B cell (primary cell): ENCODE measurements around the gene HMGCL. TPM values are rescaled to one million over a fixed set of nuclear protein-coding genes. Genes with fewer than 3 reads are reported as not detected.

Experiments
- ATAC-seq: fragments of 200-7000 bp; cut with Tn5 transposase; one replicate; pipeline ENCODE4 v1.10.0; 2021; ENCODE audit warnings: low read depth, mild to moderate bottlenecking, moderate number of reproducible peaks, moderate library complexity
- CTCF ChIA-PET: fragments of 350-600 bp; sonication (Branson Sonifier 250); formaldehyde crosslinking; loops from one replicate; lab custom pipeline; 2021; ENCODE audit warnings: antibody characterized with exemption, inconsistent platforms; lab: Charles Lee
- POLR2A ChIA-PET: fragments of 350-600 bp; sonication (Branson Sonifier 250); formaldehyde crosslinking; loops from one replicate; lab custom pipeline; 2021; ENCODE audit warnings: antibody characterized with exemption; lab: Charles Lee
- DNase-seq: peaks from one replicate; pipeline ENCODE4 v3.0.0; 2013
- H2AFZ ChIP-seq: 2 replicates; pipeline ENCODE4 v1.6.1; 2012; ENCODE audit warnings: mild to moderate bottlenecking, low read depth, low read length; ENCODE audit not compliant: insufficient read depth, poor library complexity, severe bottlenecking
- H3K27ac ChIP-seq, 2 donors: 1 replicate in 1 of 2; 2 replicates in 1 of 2; pipeline ENCODE4 v1.5.1; 2012 to 2013; ENCODE audit warnings: low read length in 2 of 2, mild to moderate bottlenecking in 2 of 2, moderate library complexity in 1 of 2
- H3K27me3 ChIP-seq, 4 experiments: fragments of 200-600 bp in 1 of 4; sonication (generic) in 1 of 4; replicated peaks in 1 of 4; 1 replicate in 2 of 4; 2 replicates in 2 of 4; pipeline versions ENCODE4 v1.6.1 to v1.7.0; 2013 to 2016; ENCODE audit warnings: low read length in 3 of 4, mild to moderate bottlenecking in 2 of 4, mixed read lengths in 1 of 4, moderate library complexity in 1 of 4; ENCODE audit not compliant: insufficient read depth in 4 of 4, control insufficient read depth in 3 of 4; ENCODE audit errors: control extremely low read depth in 1 of 4
- H3K36me3 ChIP-seq, 2 experiments: replicated peaks in 1 of 2; 1 replicate in 1 of 2; 2 replicates in 1 of 2; pipeline versions ENCODE4 v1.6.1 to v1.7.1; 2013; ENCODE audit warnings: low read length in 1 of 2; ENCODE audit not compliant: insufficient read depth in 2 of 2, control insufficient read depth in 1 of 2; ENCODE audit errors: control extremely low read depth in 1 of 2, extremely low read depth in 1 of 2
- H3K4me1 ChIP-seq, 2 donors: fragments of 200-600 bp in 1 of 2; sonication (generic) in 1 of 2; 1 replicate in 1 of 2; 2 replicates in 1 of 2; pipeline versions ENCODE4 v1.5.1 to v1.6.1; 2013 to 2017; ENCODE audit warnings: low read length in 2 of 2; ENCODE audit not compliant: control insufficient read depth in 2 of 2, insufficient read depth in 2 of 2
- H3K4me2 ChIP-seq: replicated peaks from 2 replicates; pipeline ENCODE3; 2012; ENCODE audit warnings: mild to moderate bottlenecking, low read depth, low read length; ENCODE audit not compliant: poor library complexity, severe bottlenecking
- H3K4me3 ChIP-seq, 5 experiments: fragments of 200-600 bp in 1 of 5; sonication (generic) in 1 of 5; 1 replicate in 3 of 5; 2 replicates in 2 of 5; pipeline versions ENCODE4 v1.5.1 to v1.7.0; 2011 to 2016; ENCODE audit warnings: low read length in 4 of 5, mild to moderate bottlenecking in 4 of 5, low read depth in 2 of 5, control low read depth in 1 of 5, moderate library complexity in 1 of 5; ENCODE audit not compliant: insufficient read depth in 1 of 5; ENCODE audit errors: control extremely low read depth in 1 of 5, extremely low read depth in 1 of 5
- H3K79me2 ChIP-seq: fragments of 200-600 bp; sonication (generic); one replicate; pipeline ENCODE4 v1.6.0; 2016; ENCODE audit warnings: low read length; ENCODE audit not compliant: control insufficient read depth, insufficient read depth
- H3K9ac ChIP-seq: fragments of 200-600 bp; sonication (generic); 2 replicates; pipeline ENCODE4 v1.6.1; 2017; ENCODE audit warnings: mild to moderate bottlenecking, low read length, moderate library complexity
- H3K9me3 ChIP-seq, 3 donors: one replicate each; pipeline versions ENCODE4 v1.6.1 to v1.7.1; 2013; ENCODE audit warnings: low read length in 2 of 3; ENCODE audit not compliant: control insufficient read depth in 2 of 3, insufficient read depth in 1 of 3; ENCODE audit errors: control extremely low read depth in 1 of 3
- H4K20me1 ChIP-seq: 2 replicates; pipeline ENCODE4 v1.6.0; 2012; ENCODE audit warnings: mild to moderate bottlenecking, low read length; ENCODE audit not compliant: insufficient read depth, control insufficient read depth, poor library complexity, severe bottlenecking
- H3K27ac Mint-ChIP-seq: one replicate; pipeline ENCODE4 v1.8.0; 2021; ENCODE audit warnings: mixed read lengths
- H3K27me3 Mint-ChIP-seq: one replicate; pipeline ENCODE4 v1.8.0; 2021; ENCODE audit warnings: mixed read lengths
- H3K4me1 Mint-ChIP-seq: one replicate; pipeline ENCODE4 v1.8.0; 2021; ENCODE audit warnings: mixed read lengths
- H3K4me3 Mint-ChIP-seq: one replicate; pipeline ENCODE4 v1.8.0; 2021; ENCODE audit warnings: mixed read lengths
- H3K9me3 Mint-ChIP-seq: one replicate; pipeline ENCODE4 v1.8.0; 2022; ENCODE audit warnings: mixed read lengths; ENCODE audit not compliant: insufficient read depth
- CTCF ChIP-seq: fragments of 200-600 bp; IDR thresholded peaks from one replicate; pipeline ENCODE4 v1.8.0; 2022; ENCODE audit warnings: antibody characterized with exemption, mild to moderate bottlenecking
- EZH2 ChIP-seq: IDR thresholded peaks from 2 replicates; pipeline ENCODE4 v1.6.1; 2012; ENCODE audit warnings: borderline replicate concordance, low read depth, mild to moderate bottlenecking, moderate library complexity, low read length; ENCODE audit not compliant: insufficient read depth, poor library complexity, severe bottlenecking
- WGBS: methylation state at CpG from one replicate; pipeline ENCODE4 v1.1.5; 2013; ENCODE audit warnings: missing lambda C conversion rate; ENCODE audit not compliant: insufficient coverage; 5-methylcytosine and 5-hydroxymethylcytosine counted together
- intact Hi-C: fragments of 100-400 bp; cut with micrococcal nuclease; formaldehyde crosslinking; loops from one replicate; pipeline ENCODE4 v1.10.0; 2022
- polyA plus RNA-seq: library from polyadenylated mRNA; depleted of rRNA; stranded (reverse); fragments of >200 nt; gene quantifications from 2 replicates; pipeline ENCODE4 v1.2.3, GENCODE V29; 2012
- total RNA-seq, 2 donors: library from RNA; stranded (reverse); fragments of 120-200 nt in 1 of 2; gene quantifications; 1 replicate in 1 of 2; 2 replicates in 1 of 2; pipeline versions ENCODE4 v1.2.3 to v1.2.4, GENCODE V29; 2013 to 2022

Gene HMGCL
- total and polyA plus RNA-seq, 2 donors (not counting 1 experiment from before 2014, with no cell fraction given): 18.5 to 35.9 TPM

- no peak overlapping the region for H3K4me3 ChIP-seq
- peaks cover 35% of the 10 kb centered on the region for H4K20me1 ChIP-seq
- TF ChIP-seq CTCF (no peak), EZH2 (no peak)
- H3K79me2 ChIP-seq: peaks cover 24% of the 10 kb centered on the region
- no peak overlapping the region for H3K27ac Mint-ChIP-seq
- H3K27me3 Mint-ChIP-seq: no peaks in the 10 kb centered on the region
- H3K4me3 Mint-ChIP-seq: no peak overlapping the region
- no peak overlapping the region for H3K4me2 ChIP-seq
- H3K27ac ChIP-seq: no peak overlapping the region
- CTCF ChIA-PET: no interaction called here
- no peaks in the 10 kb centered on the region for H3K9me3 ChIP-seq
- H3K9ac ChIP-seq: no peak overlapping the region
- peaks cover 3% of the 10 kb centered on the region for H3K4me1 Mint-ChIP-seq
- no peaks in the 10 kb centered on the region for H3K4me1 ChIP-seq
- whole genome bisulfite sequencing: 100% methylated on average over 4 of the region's 4 CpGs
- no peak overlapping the region for H2AFZ ChIP-seq
- POLR2A ChIA-PET: no interaction called here
- H3K9me3 Mint-ChIP-seq: no peaks in the 10 kb centered on the region
- ATAC-seq (no peak), DNase-seq (no peak)
- peaks cover 8 to 82% of the 10 kb centered on the region in 2 experiments for H3K36me3 ChIP-seq
- intact Hi-C loops: no loop called here
- no peaks in the 10 kb centered on the region for H3K27me3 ChIP-seq
Measured at GRCh38 chr1:23759277-23759676, 66.0 kb downstream of the HMGCL start.

GRCh38 chr1:23757812-23758211, 67.4 kb downstream of the HMGCL start:
- H3K4me1 ChIP-seq: no peaks in the 10 kb centered on the region
- H3K9me3 Mint-ChIP-seq: no peaks in the 10 kb centered on the region
- no peak for ATAC-seq
- H3K27me3 ChIP-seq: no peaks in the 10 kb centered on the region
- peaks cover 8 to 92% of the 10 kb centered on the region in 2 experiments for H3K36me3 ChIP-seq
- H3K9ac ChIP-seq: no peak overlapping the region
- H2AFZ ChIP-seq: no peak overlapping the region
- no peak overlapping the region for H3K4me3 ChIP-seq
- intact Hi-C loops: no loop called here
- no peaks in the 10 kb centered on the region for H3K27me3 Mint-ChIP-seq
- TF ChIP-seq CTCF (no peak), EZH2 (no peak)
- peaks cover 37% of the 10 kb centered on the region for H3K79me2 ChIP-seq
- peaks cover 3% of the 10 kb centered on the region for H3K4me1 Mint-ChIP-seq
- no peaks in the 10 kb centered on the region for H3K9me3 ChIP-seq
- WGBS: 100% methylated on average over 1 of the region's 1 CpG
- ChIA-PET POLR2A (interaction anchor here (0.6 kb wide), 1 partner anchor 18 kb away, joined by 3 read pairs; no protein-coding TSS in a partner anchor), CTCF (interaction anchor here (0.9 to 1.6 kb wide), 3 partner anchors 13 to 159 kb away, joined by 3 to 8 read pairs (median 3); no protein-coding TSS in a partner anchor)
- H4K20me1 ChIP-seq: peaks cover 46% of the 10 kb centered on the region
- no peak overlapping the region for H3K27ac Mint-ChIP-seq
- no peak overlapping the region for H3K4me3 Mint-ChIP-seq
- no peak overlapping the region for H3K27ac ChIP-seq
- DNase-seq: no peak
- H3K4me2 ChIP-seq: no peak overlapping the region
